ENCODE data around the gene ANKRD13C. TPM values are rescaled to one million over a fixed set of nuclear protein-coding genes. Genes with fewer than 3 reads are reported as not detected.

The ANKRD13C gene
- polyA plus RNA-seq, 1 donor (not counting 4 experiments of a cell fraction or from before 2014, with no cell fraction given): 13.4 TPM

DNA sequence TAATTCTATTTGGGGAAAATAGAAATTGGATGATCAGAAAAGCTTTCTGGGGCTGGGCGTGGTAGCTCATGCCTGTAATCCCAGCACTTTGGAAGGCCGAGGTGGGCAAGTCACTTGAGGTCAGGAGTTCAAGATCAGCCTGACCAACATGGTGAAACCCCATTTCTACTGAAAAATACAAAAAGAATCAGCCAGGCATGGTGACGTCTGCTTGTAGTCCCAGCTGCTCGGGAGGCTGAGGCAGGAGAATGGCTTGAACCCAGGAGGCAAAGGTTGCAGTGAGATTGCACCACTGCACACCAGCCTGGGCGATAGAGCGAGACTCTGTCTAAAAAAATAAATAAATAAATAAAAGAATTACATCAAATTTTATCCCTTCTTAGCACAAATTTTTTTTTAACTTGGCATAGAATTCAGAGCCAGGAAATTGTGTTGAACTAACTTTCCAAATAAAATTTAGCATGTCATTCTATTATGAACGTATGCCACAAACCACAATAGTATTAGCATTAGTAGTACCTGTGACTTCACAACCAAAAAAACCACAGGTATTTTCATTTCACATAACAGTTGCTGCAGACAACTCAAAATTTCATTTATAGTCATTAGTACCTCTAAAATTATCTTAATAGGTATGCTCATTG is 4.5 kb upstream of the ANKRD13C start:
- FAIRE-seq (no peak), DNase-seq (ENCODE audit: low read depth, low spot score) (no peak)
- H2AFZ ChIP-seq (ENCODE audit: control insufficient read depth, low read length): no peak overlapping the region
- no peak for TF ChIP-seq EZH2 (IDR thresholded peaks at IDR 0.05; ENCODE audit: low read length)
- TF ChIP-seq, protein P1, sequence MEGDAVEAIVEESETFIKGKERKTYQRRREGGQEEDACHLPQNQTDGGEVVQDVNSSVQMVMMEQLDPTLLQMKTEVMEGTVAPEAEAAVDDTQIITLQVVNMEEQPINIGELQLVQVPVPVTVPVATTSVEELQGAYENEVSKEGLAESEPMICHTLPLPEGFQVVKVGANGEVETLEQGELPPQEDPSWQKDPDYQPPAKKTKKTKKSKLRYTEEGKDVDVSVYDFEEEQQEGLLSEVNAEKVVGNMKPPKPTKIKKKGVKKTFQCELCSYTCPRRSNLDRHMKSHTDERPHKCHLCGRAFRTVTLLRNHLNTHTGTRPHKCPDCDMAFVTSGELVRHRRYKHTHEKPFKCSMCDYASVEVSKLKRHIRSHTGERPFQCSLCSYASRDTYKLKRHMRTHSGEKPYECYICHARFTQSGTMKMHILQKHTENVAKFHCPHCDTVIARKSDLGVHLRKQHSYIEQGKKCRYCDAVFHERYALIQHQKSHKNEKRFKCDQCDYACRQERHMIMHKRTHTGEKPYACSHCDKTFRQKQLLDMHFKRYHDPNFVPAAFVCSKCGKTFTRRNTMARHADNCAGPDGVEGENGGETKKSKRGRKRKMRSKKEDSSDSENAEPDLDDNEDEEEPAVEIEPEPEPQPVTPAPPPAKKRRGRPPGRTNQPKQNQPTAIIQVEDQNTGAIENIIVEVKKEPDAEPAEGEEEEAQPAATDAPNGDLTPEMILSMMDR (optimal IDR thresholded peaks at IDR 0.05 in 1 of 3, IDR thresholded peaks at IDR 0.05 in 1 of 3, conservative IDR thresholded peaks at IDR 0.05 in 1 of 3; ENCODE audit: extremely low read depth in 1 of 3, insufficient read depth in 2 of 3, low read length in 3 of 3): no peak
- peak overlapping the region; percentile 18 for H3K27ac ChIP-seq (ENCODE audit: control insufficient read depth, insufficient read depth, low read length)
- no peak overlapping the region for H3K9ac ChIP-seq (ENCODE audit: control insufficient read depth, extremely low read depth, insufficient read depth, low read length)
- no peaks in the 10 kb centered on the region for H3K36me3 ChIP-seq (ENCODE audit: control insufficient read depth in 2 of 2, extremely low read depth in 1 of 2, insufficient read depth in 2 of 2, low read length in 2 of 2)
- no peaks in the 10 kb centered on the region for H3K9me1 ChIP-seq (ENCODE audit: control insufficient read depth, extremely low read depth, insufficient read depth, low read length)
- peak overlapping the region; percentile 43 for H3K4me2 ChIP-seq (ENCODE audit: control insufficient read depth, extremely low read depth, insufficient read depth, low read depth, low read length)
- H3K4me1 ChIP-seq (ENCODE audit: control insufficient read depth, extremely low read depth, insufficient read depth, low read length): peaks cover 25% of the 10 kb centered on the region
- dilution Hi-C loops (cut with MboI; ENCODE audit: extremely low pct_ligation_motif_present, low sequenced_read_pairs): no loop called here
- H3K9me3 ChIP-seq (ENCODE audit: control insufficient read depth, low read depth, low read length): no peaks in the 10 kb centered on the region
- H3K4me3 ChIP-seq (ENCODE audit: control insufficient read depth in 2 of 3, extremely low read depth in 1 of 3, insufficient read depth in 2 of 3, low read depth in 1 of 3, low read length in 3 of 3): no peak overlapping the region
- H3K79me2 ChIP-seq (ENCODE audit: control insufficient read depth, insufficient read depth, low read length): peaks cover 4% of the 10 kb centered on the region
- H3K27me3 ChIP-seq (ENCODE audit: control insufficient read depth, extremely low read depth, insufficient read depth, low read length): no peaks in the 10 kb centered on the region
- H4K20me1 ChIP-seq (ENCODE audit: control insufficient read depth, extremely low read depth, insufficient read depth, low read length): no peaks in the 10 kb centered on the region

DNA sequence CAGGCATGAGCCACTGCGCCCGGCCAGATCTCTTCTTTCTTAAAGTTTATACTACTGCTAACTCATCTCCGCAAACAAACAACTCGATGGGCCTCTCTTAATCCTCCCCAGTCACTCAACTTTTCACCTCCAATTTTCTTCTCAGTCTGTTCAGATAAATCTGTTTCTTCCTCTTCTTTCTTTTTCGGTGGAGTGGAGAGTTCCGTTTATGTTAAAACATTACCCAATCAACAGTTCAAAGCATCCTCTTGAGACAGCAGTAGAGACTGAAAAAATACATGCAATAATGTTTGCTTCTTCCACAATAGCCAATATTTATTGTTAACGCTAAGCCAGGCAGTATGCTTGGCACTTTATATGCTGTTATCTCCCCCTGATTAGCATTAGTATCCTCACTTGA is 1.4 kb upstream of the ANKRD13C start:
- no peak for TF ChIP-seq EZH2 (IDR thresholded peaks at IDR 0.05; ENCODE audit: low read length)
- TF ChIP-seq, protein P1 (optimal IDR thresholded peaks at IDR 0.05 in 1 of 3, IDR thresholded peaks at IDR 0.05 in 1 of 3, conservative IDR thresholded peaks at IDR 0.05 in 1 of 3; ENCODE audit: extremely low read depth in 1 of 3, insufficient read depth in 2 of 3, low read length in 3 of 3): no peak
- no peak overlapping the region for H2AFZ ChIP-seq (ENCODE audit: control insufficient read depth, low read length)
- H4K20me1 ChIP-seq (ENCODE audit: control insufficient read depth, extremely low read depth, insufficient read depth, low read length): no peaks in the 10 kb centered on the region
- DNase-seq (ENCODE audit: low read depth, low spot score) (no peak), FAIRE-seq (no peak)
- no peak overlapping the region for H3K4me2 ChIP-seq (ENCODE audit: control insufficient read depth, extremely low read depth, insufficient read depth, low read depth, low read length)
- no peaks in the 10 kb centered on the region for H3K27me3 ChIP-seq (ENCODE audit: control insufficient read depth, extremely low read depth, insufficient read depth, low read length)
- no peaks in the 10 kb centered on the region for H3K9me3 ChIP-seq (ENCODE audit: control insufficient read depth, low read depth, low read length)
- dilution Hi-C loops (cut with MboI; ENCODE audit: extremely low pct_ligation_motif_present, low sequenced_read_pairs): no loop called here
- no peak overlapping the region for H3K27ac ChIP-seq (ENCODE audit: control insufficient read depth, insufficient read depth, low read length)
- no peak overlapping the region for H3K4me3 ChIP-seq (ENCODE audit: control insufficient read depth in 2 of 3, extremely low read depth in 1 of 3, insufficient read depth in 2 of 3, low read depth in 1 of 3, low read length in 3 of 3)
- peaks cover 35% of the 10 kb centered on the region for H3K79me2 ChIP-seq (ENCODE audit: control insufficient read depth, insufficient read depth, low read length)
- H3K4me1 ChIP-seq (ENCODE audit: control insufficient read depth, extremely low read depth, insufficient read depth, low read length): peaks cover 22% of the 10 kb centered on the region
- no peak overlapping the region for H3K9ac ChIP-seq (ENCODE audit: control insufficient read depth, extremely low read depth, insufficient read depth, low read length)
- peaks cover 0 to 2% of the 10 kb centered on the region in 2 experiments for H3K36me3 ChIP-seq (ENCODE audit: control insufficient read depth in 2 of 2, extremely low read depth in 1 of 2, insufficient read depth in 2 of 2, low read length in 2 of 2)
- no peaks in the 10 kb centered on the region for H3K9me1 ChIP-seq (ENCODE audit: control insufficient read depth, extremely low read depth, insufficient read depth, low read length)

Measured in keratinocyte (primary cell).